HFFc6 (cell line): ENCODE data around the gene CELF5. TPM values are rescaled to one million over a fixed set of nuclear protein-coding genes. Genes with fewer than 3 reads are reported as not detected.
"Not testable (repeated sequence)": the region's sequence is repeated elsewhere in the genome, so short reads cannot be mapped to it uniquely, and the experiment has no call there.

Experiments
- DNase-seq: peaks from one replicate; pipeline ENCODE4 v3.0.0-alpha.2; 2018
- H3K27ac Mint-ChIP-seq: 2 replicates; pipeline ENCODE4 v1.8.0; 2020; ENCODE audit warnings: mild to moderate bottlenecking, mixed read lengths
- H3K27me3 Mint-ChIP-seq: 2 replicates; pipeline ENCODE4 v1.8.0; 2021; ENCODE audit warnings: mild to moderate bottlenecking, moderate library complexity, mixed read lengths; ENCODE audit not compliant: insufficient read depth
- H3K36me3 Mint-ChIP-seq: 2 replicates; pipeline ENCODE4 v1.8.0; 2021; ENCODE audit warnings: low read depth, mixed read lengths
- H3K4me1 Mint-ChIP-seq: 2 replicates; pipeline ENCODE4 v1.8.0; 2020; ENCODE audit warnings: low read depth, mixed read lengths
- H3K4me3 Mint-ChIP-seq: 2 replicates; pipeline ENCODE4 v1.8.0; 2020; ENCODE audit warnings: mild to moderate bottlenecking, moderate library complexity, mixed read lengths
- H3K9me3 Mint-ChIP-seq: 2 replicates; pipeline ENCODE4 v1.8.0; 2020; ENCODE audit warnings: mild to moderate bottlenecking, mixed read lengths
- CTCF ChIP-seq: fragments of 200-600 bp; sonication (generic); IDR thresholded peaks from 2 replicates; pipeline ENCODE4 v1.5.0; 2021; ENCODE audit warnings: antibody characterized with exemption, mild to moderate bottlenecking
- total RNA-seq, 6 experiments: library from RNA; stranded (reverse); fragmentation: NEBNext Ultra II Directional; extraction: Animal tissue kit (Norgen Biotek cat#: 25700); gene quantifications; 2 replicates in 1 of 6; 3 replicates in 5 of 6; pipeline ENCODE4 v1.2.3, GENCODE V29; 2021

Gene CELF5
- total RNA-seq, 6 experiments from 2014 or later: 0.20 to 0.46 (median 0.30) TPM; not detected in 3

DNA sequence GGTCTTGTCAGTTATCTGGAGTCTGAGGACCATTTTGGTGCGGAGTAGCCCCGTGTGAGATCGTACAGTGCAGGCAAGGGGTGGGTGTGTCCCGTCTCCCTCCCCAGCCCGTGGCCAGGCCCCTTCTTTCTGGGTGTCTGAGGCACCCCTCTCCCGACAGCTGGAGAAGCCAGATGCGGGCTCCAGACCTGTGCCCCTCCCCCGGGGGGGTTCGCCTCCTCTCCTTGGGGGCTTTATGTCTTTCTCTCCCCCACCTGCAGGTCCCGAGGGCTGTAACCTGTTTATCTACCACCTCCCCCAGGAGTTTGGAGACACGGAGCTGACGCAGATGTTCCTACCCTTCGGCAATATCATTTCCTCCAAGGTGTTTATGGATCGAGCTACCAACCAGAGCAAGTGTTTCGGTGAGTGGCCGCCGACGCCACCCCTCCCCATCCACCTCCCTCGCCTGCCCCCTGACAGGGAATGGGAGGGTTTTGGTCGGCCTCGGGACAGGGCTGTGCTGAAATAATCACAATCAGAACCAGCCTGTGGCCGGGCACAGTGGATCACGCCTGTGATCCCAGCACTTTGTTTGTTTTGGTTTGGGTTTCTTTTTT is 65.6 kb downstream of the CELF5 start:
- H3K36me3 Mint-ChIP-seq: no peaks in the 10 kb centered on the region
- no peak overlapping the region for H3K27ac Mint-ChIP-seq
- TF ChIP-seq CTCF: no peak
- no peak overlapping the region for H3K4me3 Mint-ChIP-seq
- H3K4me1 Mint-ChIP-seq: no peaks in the 10 kb centered on the region
- DNase-seq: no peak
- H3K9me3 Mint-ChIP-seq: no peaks in the 10 kb centered on the region
- peaks cover 39% of the 10 kb centered on the region for H3K27me3 Mint-ChIP-seq

DNA sequence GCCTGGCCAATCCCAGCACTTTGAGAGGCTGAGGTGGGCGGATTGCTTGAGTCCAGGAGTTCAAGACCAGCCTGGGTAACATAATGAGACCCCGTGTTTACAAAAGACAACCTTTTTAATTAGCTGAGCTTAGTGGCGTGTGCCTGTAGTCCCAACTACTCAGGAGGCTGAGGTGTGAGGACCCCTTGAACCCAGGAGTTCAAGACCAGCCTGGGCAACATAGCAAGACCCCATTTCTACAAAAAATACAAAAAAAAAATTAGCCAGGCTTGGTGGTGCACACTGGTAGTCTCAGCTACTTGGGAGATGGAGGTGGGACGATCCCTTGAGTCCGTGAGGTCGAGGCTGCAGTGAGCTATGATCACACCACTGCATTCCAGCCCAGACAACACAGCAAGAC is 66.4 kb downstream of the CELF5 start:
- H3K36me3 Mint-ChIP-seq, H3K9me3 Mint-ChIP-seq, H3K4me3 Mint-ChIP-seq, H3K4me1 Mint-ChIP-seq, H3K27ac Mint-ChIP-seq, DNase-seq: not testable (repeated sequence)
- H3K27me3 Mint-ChIP-seq: peaks cover 39% of the 10 kb centered on the region

- Mint-ChIP-seq H3K36me3 (no peaks in the 10 kb centered on the region), H3K4me3 (no peak overlapping the region), H3K9me3 (no peaks in the 10 kb centered on the region), H3K27me3 (peaks cover 39% of the 10 kb centered on the region), H3K4me1 (no peaks in the 10 kb centered on the region), H3K27ac (no peak overlapping the region)
- no peak for TF ChIP-seq CTCF
- no peak for DNase-seq
These were observed 67.2 kb downstream of the CELF5 start for GRCh38 chr19:3291644-3292043.

DNA sequence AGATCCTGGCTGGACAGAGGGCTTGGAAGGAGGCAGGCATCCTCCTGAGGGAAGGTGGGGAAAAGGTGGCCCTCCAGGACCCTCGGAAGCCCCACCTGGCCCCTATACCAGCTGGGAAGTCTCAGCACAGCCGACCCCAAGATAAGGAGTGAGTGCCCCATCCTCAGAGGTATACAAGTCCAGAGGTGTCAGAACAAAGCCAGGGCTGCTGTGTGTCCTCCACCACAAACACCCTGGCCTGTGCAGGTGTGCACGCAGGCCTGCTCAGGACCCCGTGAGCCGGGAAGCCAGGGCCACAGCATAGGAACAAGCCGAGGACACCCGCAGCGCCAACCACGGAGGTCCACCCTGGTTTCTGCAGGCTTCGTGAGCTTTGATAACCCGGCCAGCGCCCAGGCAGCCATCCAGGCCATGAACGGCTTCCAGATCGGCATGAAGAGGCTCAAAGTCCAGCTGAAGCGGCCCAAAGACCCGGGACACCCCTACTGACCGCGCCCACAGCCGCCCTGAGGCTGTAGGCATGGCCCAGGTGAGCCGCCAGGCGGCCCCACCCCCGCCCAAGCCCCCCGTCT is 68.6 kb downstream of the CELF5 start:
- no peak for TF ChIP-seq CTCF
- H3K36me3 Mint-ChIP-seq: no peaks in the 10 kb centered on the region
- H3K27me3 Mint-ChIP-seq: peaks cover 41% of the 10 kb centered on the region
- no peak overlapping the region for H3K27ac Mint-ChIP-seq
- no peak for DNase-seq
- H3K4me1 Mint-ChIP-seq: no peaks in the 10 kb centered on the region
- H3K4me3 Mint-ChIP-seq: no peak overlapping the region
- no peaks in the 10 kb centered on the region for H3K9me3 Mint-ChIP-seq

DNA sequence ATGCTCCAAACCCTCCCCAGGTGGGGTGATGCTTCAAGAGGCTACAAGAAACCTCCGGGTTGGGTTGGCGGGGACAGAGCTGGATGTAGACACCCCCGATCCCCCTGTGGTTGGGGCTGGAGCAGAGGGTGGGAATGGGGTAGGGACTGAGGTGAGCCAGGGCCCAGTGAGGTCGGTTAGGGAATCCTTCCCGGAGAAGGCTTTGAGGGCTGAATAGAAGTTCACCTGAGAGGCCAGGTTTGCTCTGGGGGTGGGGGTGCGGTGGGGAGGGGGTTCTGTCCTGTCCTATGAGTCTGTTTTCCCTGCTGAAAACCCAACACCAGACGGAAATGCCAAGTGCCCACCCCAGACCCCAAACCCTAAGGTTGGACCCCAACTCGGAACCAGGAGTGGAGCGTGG is 69.1 kb downstream of the CELF5 start:
- no peak for TF ChIP-seq CTCF

GRCh38 chr19:3294080-3294850 is 69.8 kb downstream of the CELF5 start:
- Mint-ChIP-seq H3K4me1 (no peaks in the 10 kb centered on the region), H3K27me3 (peaks cover 40% of the 10 kb centered on the region), H3K4me3 (no peak overlapping the region), H3K9me3 (peaks cover 4% of the 10 kb centered on the region; the same call in 1 of the 2 replicates), H3K27ac (no peak overlapping the region), H3K36me3 (no peaks in the 10 kb centered on the region; the same call in 1 of the 2 replicates)
- TF ChIP-seq CTCF: no peak
- DNase-seq: no peak

More for the DNA sequence above, 69.1 kb downstream of the CELF5 start:
- Mint-ChIP-seq H3K4me1 (no peaks in the 10 kb centered on the region), H3K36me3 (no peaks in the 10 kb centered on the region), H3K27ac (no peak overlapping the region), H3K27me3 (peaks cover 40% of the 10 kb centered on the region), H3K9me3 (peaks cover under 1% of the 10 kb centered on the region; the same call in 1 of the 2 replicates), H3K4me3 (no peak overlapping the region)
- no peak for DNase-seq
